SU-DHL-6 (cell line): ENCODE data around the gene TSC2.
"Not testable (repeated sequence)": the region's sequence is repeated elsewhere in the genome, so short reads cannot be mapped to it uniquely, and the experiment has no call there.

Experiments used
- H2AFZ ChIP-seq: fragments of 200-600 bp; sonication (generic); 2 replicates; pipeline ENCODE4 v1.6.1; 2014; ENCODE audit warnings: low read depth, mild to moderate bottlenecking, moderate library complexity, mixed read lengths, antibody characterized with exemption, low read length; ENCODE audit not compliant: severe bottlenecking
- H3F3A ChIP-seq: fragments of 200-600 bp; shearing (Covaris generic); 2 replicates; pipeline ENCODE4 v1.6.0; 2016; ENCODE audit warnings: antibody characterized with exemption, mild to moderate bottlenecking; ENCODE audit not compliant: insufficient read depth
- H3K27ac ChIP-seq: fragments of 200-600 bp; sonication (generic); 2 replicates; pipeline ENCODE4 v1.5.1; 2016; ENCODE audit warnings: low read depth, mild to moderate bottlenecking, low read length, moderate library complexity, mixed read lengths
- H3K27me3 ChIP-seq: fragments of 200-600 bp; sonication (generic), shearing (Covaris generic); 2 replicates; pipeline ENCODE4 v1.6.0; 2014; ENCODE audit warnings: mild to moderate bottlenecking, low read length
- H3K36me3 ChIP-seq: fragments of 200-600 bp; sonication (generic); 2 replicates; pipeline ENCODE4 v1.6.1; 2014; ENCODE audit warnings: mild to moderate bottlenecking, low read length, mixed read lengths
- H3K4me2 ChIP-seq: fragments of 300-600, 200-600 bp; shearing (Covaris generic), sonication (generic); 2 replicates; pipeline ENCODE4 v1.6.0; 2014; ENCODE audit warnings: low read length, low read depth, mild to moderate bottlenecking; ENCODE audit not compliant: poor library complexity, severe bottlenecking
- H3K4me3 ChIP-seq: fragments of 200-600 bp; sonication (generic); 2 replicates; pipeline ENCODE4 v1.5.1; 2014; ENCODE audit warnings: antibody characterized with exemption, low read length, mild to moderate bottlenecking, mixed read lengths; ENCODE audit not compliant: insufficient read depth, poor library complexity, severe bottlenecking
- H3K79me2 ChIP-seq: fragments of 200-600 bp; sonication (generic); 2 replicates; pipeline ENCODE4 v1.6.1; 2014; ENCODE audit warnings: mild to moderate bottlenecking, low read length, moderate library complexity; ENCODE audit not compliant: insufficient read depth
- H3K9ac ChIP-seq: fragments of 200-600 bp; sonication (generic); 2 replicates; pipeline ENCODE4 v1.7.0; 2014; ENCODE audit warnings: mild to moderate bottlenecking, low read length
- H3K9me2 ChIP-seq: fragments of 200-600 bp; sonication (generic); replicated peaks from 2 replicates; pipeline ENCODE4 v1.6.1; 2014; ENCODE audit warnings: low read length; ENCODE audit not compliant: insufficient read depth
- H3K9me3 ChIP-seq: fragments of 200-600 bp; sonication (generic); 2 replicates; pipeline ENCODE4 v1.6.1; 2014; ENCODE audit warnings: low read length, mixed read lengths; ENCODE audit not compliant: insufficient read depth
- H4K20me1 ChIP-seq: fragments of 200-600 bp; sonication (generic); 2 replicates; pipeline ENCODE4 v1.6.1; 2014; ENCODE audit warnings: low read depth, mild to moderate bottlenecking, antibody characterized with exemption, low read length, moderate library complexity, mixed read lengths

Gene TSC2

DNA sequence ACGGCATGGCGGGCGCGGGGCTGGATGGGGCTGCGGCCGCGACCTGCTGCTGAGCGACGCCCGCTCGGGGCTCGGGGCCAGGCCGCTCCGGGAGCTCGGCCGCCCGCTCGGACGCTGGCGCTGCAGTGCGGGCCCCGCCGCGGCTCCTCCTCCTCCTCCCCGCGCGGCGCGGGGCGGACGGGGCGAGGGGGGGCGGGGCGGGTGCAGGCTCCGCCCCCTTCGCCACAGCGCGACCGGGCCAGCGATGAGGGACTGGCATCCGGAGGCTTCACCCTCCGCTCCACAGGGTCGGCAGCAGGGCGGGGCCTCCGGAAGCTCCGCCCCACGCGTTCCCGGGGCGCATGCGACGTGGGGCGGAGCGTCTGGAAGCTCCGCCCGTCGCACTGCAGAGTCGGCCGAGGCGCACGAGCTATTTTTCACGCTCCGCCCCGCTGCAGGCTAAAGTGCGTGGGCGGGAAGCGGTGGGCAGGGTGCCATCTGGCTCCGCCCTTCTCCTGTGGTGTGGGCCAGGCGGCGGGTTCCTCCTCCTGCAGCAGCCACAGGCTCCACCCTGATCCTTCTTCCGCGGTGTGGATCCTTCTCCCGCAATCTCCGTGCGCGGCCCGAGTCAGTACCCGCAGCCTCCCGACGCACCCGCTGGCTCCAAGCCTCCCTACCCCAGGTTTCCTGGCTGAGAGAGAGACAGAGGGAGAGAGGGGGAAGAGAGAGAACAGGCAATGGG, 88.1 kb downstream of the TSC2 start, which contains the start of gene PKD1:
Gene PKD1 (minus strand): TSS at position 129 of the 721 bp plus-strand sequence. CDS start 209 bp downstream, outside the sequence.
- H3F3A ChIP-seq, H3K79me2 ChIP-seq, H4K20me1 ChIP-seq, H3K36me3 ChIP-seq, H3K27ac ChIP-seq, H3K9me3 ChIP-seq, H3K27me3 ChIP-seq, H3K9me2 ChIP-seq: not testable (repeated sequence)
- peak within 1 kb of the TSS; percentile 87 for H2AFZ ChIP-seq
- peak within 1 kb of the TSS; percentile 58 for H3K4me3 ChIP-seq
- H3K4me2 ChIP-seq, result peak within 1 kb of the TSS; percentile 56
- peak within 1 kb of the TSS; percentile 64 for H3K9ac ChIP-seq
